ENCODE data around the gene PLA2G2F. TPM values are rescaled to one million over a fixed set of nuclear protein-coding genes. Genes with fewer than 3 reads are reported as not detected.

PLA2G2F gene
- total and polyA plus RNA-seq, 2 of the 8 experiments (the other 6 are each of a cell fraction or from before 2014, with no cell fraction given) = not detected

GRCh38 chr1:20185834-20186782 is 47.0 kb downstream of the PLA2G2F start, which contains the start of the genes PLA2G2C and UBXN10 (continued):
- TF ChIP-seq, protein P1, sequence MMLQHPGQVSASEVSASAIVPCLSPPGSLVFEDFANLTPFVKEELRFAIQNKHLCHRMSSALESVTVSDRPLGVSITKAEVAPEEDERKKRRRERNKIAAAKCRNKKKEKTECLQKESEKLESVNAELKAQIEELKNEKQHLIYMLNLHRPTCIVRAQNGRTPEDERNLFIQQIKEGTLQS (IDR thresholded peaks at IDR 0.05; ENCODE audit: insufficient read depth, low read depth, low read length) = no peak
- TF ChIP-seq RAD21 (IDR thresholded peaks at IDR 0.05 in 1 of 2, conservative IDR thresholded peaks at IDR 0.05 in 1 of 2; ENCODE audit: low read depth in 2 of 2, low read length in 2 of 2) (no peak), CTBP2 (IDR thresholded peaks at IDR 0.05; ENCODE audit: borderline replicate concordance, insufficient read depth, insufficient read length, low read length) (no peak), RBBP5 (IDR thresholded peaks at IDR 0.05; ENCODE audit: borderline replicate concordance, low read depth, low read length) (0 out of 2 replicates have a peak, but pooled peaks have one; percentile 46), SRF (IDR thresholded peaks at IDR 0.05; ENCODE audit: low read depth, low read length) (no peak), JUND (IDR thresholded peaks at IDR 0.05; ENCODE audit: low read length) (no peak), SIX5 (IDR thresholded peaks at IDR 0.05; ENCODE audit: low read depth, low read length) (no peak), EGR1 (IDR thresholded peaks at IDR 0.05; ENCODE audit: borderline replicate concordance, low read depth, low read length) (no peak), CBX8 (IDR thresholded peaks at IDR 0.05; ENCODE audit: borderline replicate concordance, low read depth, low read length) (no peak), KDM5A (IDR thresholded peaks at IDR 0.05; ENCODE audit: low read length) (no peak), TAF7 (optimal IDR thresholded peaks at IDR 0.05; ENCODE audit: borderline replicate concordance, low read depth, low read length) (no peak), ATF2 (IDR thresholded peaks at IDR 0.05; ENCODE audit: low read length) (no peak), FOSL1 (IDR thresholded peaks at IDR 0.05; ENCODE audit: insufficient read depth, low read depth, low read length) (no peak), SP2 (IDR thresholded peaks at IDR 0.05; ENCODE audit: low read length) (no peak), SUZ12 (IDR thresholded peaks at IDR 0.05; ENCODE audit: low read length) (no peak), HDAC6 (IDR thresholded peaks at IDR 0.05; ENCODE audit: low read depth, low read length) (no peak), EP300 (IDR thresholded peaks at IDR 0.05; ENCODE audit: borderline replicate concordance in 1 of 2, low read depth in 2 of 2, low read length in 2 of 2) (peak in 1 of 2 experiments; percentile 65; a peak in 1 of 3 replicates), EZH2 (IDR thresholded peaks at IDR 0.05; ENCODE audit: low read depth, low read length, severe bottlenecking) (peak; percentile 39)
- TF ChIP-seq, protein P2, sequence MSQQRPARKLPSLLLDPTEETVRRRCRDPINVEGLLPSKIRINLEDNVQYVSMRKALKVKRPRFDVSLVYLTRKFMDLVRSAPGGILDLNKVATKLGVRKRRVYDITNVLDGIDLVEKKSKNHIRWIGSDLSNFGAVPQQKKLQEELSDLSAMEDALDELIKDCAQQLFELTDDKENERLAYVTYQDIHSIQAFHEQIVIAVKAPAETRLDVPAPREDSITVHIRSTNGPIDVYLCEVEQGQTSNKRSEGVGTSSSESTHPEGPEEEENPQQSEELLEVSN (IDR thresholded peaks at IDR 0.05) = peak; percentile 20; the same call in 1 of the 2 replicates
